Panc1 (cell line): ENCODE measurements around the gene ST3GAL2.

ENCODE experiments used
- POLR2AphosphoS5 ChIP-seq: IDR thresholded peaks from 2 replicates; pipeline ENCODE4 v1.6.1; 2012; ENCODE audit warnings: mild to moderate bottlenecking, low read depth, low read length, moderate library complexity
- SIN3A ChIP-seq: IDR thresholded peaks from 2 replicates; pipeline ENCODE4 v1.6.1; 2012; ENCODE audit warnings: low read depth, mild to moderate bottlenecking, low read length, moderate library complexity, borderline replicate concordance; ENCODE audit not compliant: insufficient read depth
- TF ChIP-seq, protein P1 (sequence below), 2 experiments: IDR thresholded peaks; 2 replicates each; pipeline ENCODE4 v1.6.1; 2011 to 2012; ENCODE audit warnings: low read depth in 2 of 2, control low read depth in 1 of 2, low read length in 1 of 2, mild to moderate bottlenecking in 1 of 2, moderate library complexity in 1 of 2; ENCODE audit not compliant: insufficient read depth in 1 of 2
- TF ChIP-seq, protein P2 (sequence below): fragments of 450-650 bp; IDR thresholded peaks from 2 replicates; pipeline ENCODE4 v1.5.1; 2017; ENCODE audit warnings: mild to moderate bottlenecking

DNA sequence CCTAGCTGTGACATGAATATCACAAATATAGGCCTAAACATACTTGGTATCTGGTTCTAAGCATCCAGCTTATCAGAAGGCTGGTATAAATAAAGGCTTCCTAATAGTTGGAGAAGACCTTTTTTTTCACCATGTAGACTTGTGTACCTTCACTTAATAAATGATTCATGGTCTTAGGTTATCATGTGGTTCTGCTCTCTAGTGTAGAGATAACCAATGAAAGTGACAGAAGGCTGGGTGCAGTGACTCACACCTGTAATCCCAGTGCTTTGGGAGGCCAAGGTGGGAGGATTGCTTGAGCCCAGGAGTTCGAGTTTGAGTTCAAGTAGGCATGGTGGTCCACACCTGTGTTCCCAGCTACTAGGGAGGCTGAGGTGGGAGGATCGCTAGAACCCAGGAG is 89.1 kb downstream of the ST3GAL2 start:
- TF ChIP-seq POLR2AphosphoS5 = no peak
- TF ChIP-seq, protein P1, sequence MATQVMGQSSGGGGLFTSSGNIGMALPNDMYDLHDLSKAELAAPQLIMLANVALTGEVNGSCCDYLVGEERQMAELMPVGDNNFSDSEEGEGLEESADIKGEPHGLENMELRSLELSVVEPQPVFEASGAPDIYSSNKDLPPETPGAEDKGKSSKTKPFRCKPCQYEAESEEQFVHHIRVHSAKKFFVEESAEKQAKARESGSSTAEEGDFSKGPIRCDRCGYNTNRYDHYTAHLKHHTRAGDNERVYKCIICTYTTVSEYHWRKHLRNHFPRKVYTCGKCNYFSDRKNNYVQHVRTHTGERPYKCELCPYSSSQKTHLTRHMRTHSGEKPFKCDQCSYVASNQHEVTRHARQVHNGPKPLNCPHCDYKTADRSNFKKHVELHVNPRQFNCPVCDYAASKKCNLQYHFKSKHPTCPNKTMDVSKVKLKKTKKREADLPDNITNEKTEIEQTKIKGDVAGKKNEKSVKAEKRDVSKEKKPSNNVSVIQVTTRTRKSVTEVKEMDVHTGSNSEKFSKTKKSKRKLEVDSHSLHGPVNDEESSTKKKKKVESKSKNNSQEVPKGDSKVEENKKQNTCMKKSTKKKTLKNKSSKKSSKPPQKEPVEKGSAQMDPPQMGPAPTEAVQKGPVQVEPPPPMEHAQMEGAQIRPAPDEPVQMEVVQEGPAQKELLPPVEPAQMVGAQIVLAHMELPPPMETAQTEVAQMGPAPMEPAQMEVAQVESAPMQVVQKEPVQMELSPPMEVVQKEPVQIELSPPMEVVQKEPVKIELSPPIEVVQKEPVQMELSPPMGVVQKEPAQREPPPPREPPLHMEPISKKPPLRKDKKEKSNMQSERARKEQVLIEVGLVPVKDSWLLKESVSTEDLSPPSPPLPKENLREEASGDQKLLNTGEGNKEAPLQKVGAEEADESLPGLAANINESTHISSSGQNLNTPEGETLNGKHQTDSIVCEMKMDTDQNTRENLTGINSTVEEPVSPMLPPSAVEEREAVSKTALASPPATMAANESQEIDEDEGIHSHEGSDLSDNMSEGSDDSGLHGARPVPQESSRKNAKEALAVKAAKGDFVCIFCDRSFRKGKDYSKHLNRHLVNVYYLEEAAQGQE (IDR thresholded peaks at IDR 0.05; ENCODE audit: insufficient read depth in 1 of 2, low read depth in 2 of 2, low read length in 1 of 2) = no peak
- TF ChIP-seq, protein P2, sequence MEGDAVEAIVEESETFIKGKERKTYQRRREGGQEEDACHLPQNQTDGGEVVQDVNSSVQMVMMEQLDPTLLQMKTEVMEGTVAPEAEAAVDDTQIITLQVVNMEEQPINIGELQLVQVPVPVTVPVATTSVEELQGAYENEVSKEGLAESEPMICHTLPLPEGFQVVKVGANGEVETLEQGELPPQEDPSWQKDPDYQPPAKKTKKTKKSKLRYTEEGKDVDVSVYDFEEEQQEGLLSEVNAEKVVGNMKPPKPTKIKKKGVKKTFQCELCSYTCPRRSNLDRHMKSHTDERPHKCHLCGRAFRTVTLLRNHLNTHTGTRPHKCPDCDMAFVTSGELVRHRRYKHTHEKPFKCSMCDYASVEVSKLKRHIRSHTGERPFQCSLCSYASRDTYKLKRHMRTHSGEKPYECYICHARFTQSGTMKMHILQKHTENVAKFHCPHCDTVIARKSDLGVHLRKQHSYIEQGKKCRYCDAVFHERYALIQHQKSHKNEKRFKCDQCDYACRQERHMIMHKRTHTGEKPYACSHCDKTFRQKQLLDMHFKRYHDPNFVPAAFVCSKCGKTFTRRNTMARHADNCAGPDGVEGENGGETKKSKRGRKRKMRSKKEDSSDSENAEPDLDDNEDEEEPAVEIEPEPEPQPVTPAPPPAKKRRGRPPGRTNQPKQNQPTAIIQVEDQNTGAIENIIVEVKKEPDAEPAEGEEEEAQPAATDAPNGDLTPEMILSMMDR = no peak
- TF ChIP-seq SIN3A = no peak
